Jurkat, Clone E6-1 (cell line): ENCODE data around the gene AJM1.
"Not testable (repeated sequence)": the region's sequence is repeated elsewhere in the genome, so short reads cannot be mapped to it uniquely, and the experiment has no call there.

Experiments
- DNase-seq: peaks from one replicate; pipeline ENCODE4 v3.0.0-alpha.2; 2011; ENCODE audit warnings: low read depth, low spot score
- H3K4me3 ChIP-seq: 2 replicates; pipeline ENCODE4 v1.5.1; 2011; ENCODE audit warnings: mild to moderate bottlenecking, low read length, control low read depth, moderate library complexity

Gene AJM1

DNA sequence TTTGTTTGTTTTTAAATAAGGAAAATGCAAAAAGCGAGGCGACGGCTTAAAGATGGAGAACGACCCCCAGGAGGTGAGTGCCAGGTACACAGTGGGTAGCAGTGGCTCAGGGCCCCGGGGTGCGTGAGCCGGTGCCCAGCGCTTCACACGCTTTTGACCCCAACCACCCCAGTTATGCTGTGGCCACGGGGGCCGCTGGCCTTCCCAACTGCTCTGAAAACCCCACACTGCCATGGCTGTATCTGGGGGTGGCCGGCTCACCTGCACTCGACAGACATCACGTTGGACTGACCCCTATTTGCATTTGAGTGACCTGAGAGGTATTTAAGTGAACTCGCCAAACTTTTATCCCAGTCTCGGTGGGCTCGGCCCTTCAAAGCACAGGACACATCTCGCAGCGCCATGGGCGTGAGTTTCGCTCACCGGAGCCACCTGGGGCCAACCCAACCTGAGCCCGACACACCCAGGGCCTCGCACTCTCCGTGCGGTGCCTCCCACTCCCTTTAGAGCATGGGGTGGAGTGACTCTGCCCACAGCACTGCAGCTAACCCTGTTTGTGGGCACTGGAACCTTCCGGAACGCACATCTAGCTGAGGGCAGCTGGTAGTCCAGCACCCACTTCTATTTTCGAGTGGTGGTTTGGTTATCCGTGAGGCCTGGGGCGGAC lies 13.7 kb upstream of the AJM1 start:
- DNase-seq = no peak
- no peak overlapping the region for H3K4me3 ChIP-seq

DNA sequence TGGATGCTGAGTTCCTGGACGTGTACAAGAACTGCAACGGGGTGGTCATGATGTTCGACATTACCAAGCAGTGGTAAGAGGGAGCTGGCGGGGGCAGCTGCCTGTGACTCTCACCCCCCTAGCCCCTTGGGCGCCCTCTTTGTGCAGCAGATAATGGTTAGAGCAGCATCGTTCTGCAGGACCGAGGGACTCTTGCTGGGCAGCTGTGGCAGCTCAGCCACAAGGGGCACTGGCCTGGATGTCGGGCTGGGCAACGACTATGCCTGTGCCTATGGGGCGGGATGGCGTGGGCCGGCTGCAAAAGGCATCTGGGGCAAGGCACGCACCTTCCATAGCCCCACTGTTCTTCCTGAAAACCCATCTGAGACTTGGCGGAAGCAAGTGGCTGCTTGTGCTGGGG lies 12.9 kb upstream of the AJM1 start:
- DNase-seq = no peak
- no peak overlapping the region for H3K4me3 ChIP-seq

DNA sequence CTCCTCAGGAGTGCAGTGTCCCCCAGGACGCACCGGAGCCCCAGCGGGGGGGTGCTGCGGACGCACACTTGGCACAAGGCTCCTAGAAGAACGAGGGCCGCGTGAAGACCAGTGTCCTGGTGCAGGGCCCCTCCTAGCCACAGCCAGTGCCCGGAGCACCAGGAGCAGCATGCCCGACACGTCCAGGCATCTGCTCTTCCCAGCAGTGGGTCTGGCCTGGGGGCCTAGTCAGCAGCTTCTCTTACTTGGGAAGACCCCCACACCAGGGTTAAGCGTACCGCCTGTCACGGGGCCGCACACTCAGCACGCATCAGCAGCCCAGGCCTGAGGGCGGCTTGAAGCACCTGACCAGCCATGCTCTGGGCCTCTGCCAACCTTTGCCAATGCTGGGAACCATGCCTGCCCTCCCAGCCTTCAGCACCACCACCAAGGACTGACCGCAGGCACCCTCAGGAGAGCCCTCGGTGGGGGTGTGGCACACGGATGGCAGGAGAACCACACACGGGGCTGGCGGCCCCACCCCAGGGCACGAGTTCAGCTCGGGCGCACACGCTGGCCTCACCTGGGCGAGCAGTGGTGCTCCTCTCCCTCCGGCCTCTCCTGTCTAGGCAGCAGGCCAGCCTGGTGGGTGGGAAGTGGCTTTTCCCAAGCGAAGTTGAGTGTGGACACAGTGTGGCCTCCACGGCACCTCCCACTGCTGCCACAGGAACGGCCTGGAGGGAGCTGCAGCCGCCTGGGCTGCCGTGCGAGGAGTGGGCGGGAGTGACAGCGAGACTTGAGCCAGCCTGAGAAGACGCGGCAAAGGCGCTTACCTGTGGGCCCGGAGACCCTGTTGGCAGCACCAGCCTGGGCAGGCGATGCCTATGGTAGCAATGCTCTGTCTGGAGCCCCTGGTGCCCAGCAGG lies 12.0 kb upstream of the AJM1 start:
- no peak overlapping the region for H3K4me3 ChIP-seq
- no peak for DNase-seq

DNA sequence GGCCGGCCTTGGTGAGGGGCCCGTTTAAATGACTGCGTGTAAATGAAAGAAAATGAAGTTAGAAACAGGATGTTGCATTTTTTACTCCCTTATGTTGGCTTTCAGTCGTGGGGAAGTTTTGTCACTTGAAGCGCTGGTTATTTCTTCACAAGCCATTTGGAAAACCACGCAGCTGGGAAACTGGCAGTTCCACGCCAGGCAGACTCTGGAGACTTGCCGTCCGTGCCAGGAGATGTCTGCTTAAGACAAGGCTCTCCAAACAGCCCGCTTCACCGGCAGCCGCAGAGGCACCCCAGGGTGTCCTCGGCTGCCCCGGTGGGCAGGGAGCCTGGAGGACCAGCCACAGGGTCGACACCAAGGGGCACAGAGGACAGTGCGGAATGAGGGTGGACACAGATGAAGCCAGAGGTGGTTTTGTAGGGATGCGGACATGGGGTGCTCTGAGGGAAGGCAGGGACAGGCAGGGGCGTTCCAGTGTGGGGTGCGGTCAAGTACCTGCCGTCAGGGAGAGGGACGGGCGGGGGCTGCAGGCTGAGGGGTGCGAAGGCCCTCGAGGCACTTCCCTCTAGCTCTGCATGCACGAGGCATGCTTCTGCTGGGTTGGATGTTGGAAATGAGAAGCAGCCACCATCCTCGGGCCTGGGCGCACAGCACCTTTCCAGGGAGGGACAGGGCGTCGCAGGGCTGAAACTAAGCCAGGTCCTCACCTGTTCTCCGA lies 11.1 kb upstream of the AJM1 start:
- H3K4me3 ChIP-seq = no peak overlapping the region
- no peak for DNase-seq

DNA sequence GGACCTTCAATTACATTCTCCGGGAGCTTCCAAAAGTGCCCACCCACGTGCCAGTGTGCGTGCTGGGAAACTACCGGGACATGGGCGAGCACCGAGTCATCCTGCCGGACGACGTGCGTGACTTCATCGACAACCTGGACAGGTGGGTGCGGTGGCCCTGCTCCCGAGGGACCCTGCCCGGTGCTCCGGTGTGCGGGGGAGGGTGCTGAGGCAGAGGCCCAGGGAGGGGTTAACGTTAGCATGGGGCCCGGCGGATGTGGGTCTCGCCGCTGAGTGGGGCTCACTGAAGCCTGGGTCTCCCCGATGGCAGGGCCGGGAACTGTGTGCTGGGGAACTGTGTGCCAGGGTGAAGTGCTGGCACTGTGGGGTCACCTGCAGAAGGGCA lies 10.6 kb upstream of the AJM1 start:
- DNase-seq = no peak
- H3K4me3 ChIP-seq = no peak overlapping the region

DNA sequence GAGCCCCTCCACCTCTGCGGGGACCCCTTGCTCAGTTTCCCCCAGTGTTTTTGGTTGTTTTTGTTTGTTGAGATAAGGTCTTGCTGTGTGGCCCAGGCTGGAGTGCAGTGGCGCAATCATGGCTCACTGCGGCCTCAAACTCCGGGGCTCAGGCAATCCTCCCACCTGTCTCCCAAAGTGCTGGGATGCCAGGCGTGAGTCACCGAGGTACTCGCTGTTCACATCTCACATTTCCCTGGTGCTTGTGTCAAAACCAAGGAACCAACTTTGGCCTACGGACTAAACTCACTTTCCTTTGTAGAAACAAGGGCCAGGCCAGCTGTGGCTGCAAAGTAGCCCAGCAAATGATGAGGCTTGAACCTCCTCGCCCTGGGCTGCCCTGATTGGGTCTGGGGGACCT lies 9.7 kb upstream of the AJM1 start:
- DNase-seq = no peak
- H3K4me3 ChIP-seq = no peak overlapping the region

DNA sequence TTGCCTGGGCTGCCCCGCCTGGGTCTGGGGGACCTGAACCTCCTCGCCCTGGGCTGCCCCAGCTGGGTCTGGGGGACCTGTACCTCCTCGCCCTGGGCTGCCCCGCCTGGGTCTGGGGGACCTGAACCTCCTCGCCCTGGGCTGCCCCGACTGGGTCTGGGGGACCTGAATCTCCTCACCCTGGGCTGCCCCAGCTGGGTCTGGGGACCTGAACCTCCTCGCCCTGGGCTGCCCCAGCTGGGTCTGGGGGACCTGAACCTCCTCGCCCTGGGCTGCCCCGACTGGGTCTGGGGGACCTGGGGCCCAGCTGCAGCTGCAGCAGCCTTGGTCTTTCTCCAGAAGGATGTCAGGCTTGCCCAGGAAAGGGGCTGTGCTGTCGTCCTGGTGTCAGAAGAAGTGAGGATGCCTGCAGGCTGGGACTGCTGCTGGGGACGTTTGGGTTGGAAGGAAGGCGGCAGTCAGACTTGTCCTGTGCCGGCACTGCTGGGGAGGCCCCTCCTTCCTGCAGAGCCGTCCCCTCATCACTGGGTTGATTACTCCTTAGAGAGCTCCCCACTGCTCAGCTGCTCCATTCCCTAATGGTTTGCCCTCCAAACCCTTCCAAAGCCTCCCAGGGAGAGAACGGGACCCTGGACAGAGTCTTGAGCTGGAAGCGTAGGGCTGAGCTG lies 8.8 kb upstream of the AJM1 start:
- H3K4me3 ChIP-seq, DNase-seq: not testable (repeated sequence)

DNA sequence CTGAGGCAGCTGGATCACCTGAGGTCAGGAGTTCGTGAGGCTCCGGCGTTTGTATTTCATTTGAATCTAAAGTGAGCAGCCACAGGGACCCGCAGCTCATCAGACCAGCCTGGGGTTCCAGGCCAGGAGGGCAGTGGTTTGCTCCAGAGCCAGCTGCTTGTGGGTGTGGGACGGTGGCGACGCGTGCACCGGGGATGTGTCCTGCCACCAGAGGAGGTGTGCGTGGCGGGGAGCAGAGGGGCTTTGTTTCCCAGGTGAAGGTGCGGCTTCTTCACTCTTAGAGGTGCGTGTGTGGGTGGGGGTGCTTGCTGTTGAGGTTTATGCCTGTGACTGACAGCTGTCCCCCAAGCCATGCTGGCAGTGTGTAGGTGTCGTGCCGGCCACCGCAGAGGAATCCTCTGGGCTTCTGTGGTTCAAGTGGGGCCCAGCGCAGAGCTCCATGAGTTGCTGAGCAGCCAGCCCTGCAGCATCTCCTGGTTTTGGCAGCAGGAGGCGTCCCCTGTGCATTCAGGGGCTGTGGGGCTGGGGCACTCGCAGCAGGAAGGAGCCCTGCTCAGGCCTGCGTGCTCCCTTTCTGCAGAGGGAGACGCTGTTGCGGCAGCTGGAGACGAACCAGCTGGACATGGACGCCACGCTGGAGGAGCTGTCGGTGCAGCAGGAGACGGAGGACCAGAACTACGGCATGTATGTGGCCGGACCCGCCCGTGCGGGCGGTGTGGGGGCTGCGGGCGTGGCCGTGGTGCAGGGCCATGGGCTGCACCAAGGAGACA lies 6.9 kb upstream of the AJM1 start:
- no peak for DNase-seq
- no peak overlapping the region for H3K4me3 ChIP-seq

DNA sequence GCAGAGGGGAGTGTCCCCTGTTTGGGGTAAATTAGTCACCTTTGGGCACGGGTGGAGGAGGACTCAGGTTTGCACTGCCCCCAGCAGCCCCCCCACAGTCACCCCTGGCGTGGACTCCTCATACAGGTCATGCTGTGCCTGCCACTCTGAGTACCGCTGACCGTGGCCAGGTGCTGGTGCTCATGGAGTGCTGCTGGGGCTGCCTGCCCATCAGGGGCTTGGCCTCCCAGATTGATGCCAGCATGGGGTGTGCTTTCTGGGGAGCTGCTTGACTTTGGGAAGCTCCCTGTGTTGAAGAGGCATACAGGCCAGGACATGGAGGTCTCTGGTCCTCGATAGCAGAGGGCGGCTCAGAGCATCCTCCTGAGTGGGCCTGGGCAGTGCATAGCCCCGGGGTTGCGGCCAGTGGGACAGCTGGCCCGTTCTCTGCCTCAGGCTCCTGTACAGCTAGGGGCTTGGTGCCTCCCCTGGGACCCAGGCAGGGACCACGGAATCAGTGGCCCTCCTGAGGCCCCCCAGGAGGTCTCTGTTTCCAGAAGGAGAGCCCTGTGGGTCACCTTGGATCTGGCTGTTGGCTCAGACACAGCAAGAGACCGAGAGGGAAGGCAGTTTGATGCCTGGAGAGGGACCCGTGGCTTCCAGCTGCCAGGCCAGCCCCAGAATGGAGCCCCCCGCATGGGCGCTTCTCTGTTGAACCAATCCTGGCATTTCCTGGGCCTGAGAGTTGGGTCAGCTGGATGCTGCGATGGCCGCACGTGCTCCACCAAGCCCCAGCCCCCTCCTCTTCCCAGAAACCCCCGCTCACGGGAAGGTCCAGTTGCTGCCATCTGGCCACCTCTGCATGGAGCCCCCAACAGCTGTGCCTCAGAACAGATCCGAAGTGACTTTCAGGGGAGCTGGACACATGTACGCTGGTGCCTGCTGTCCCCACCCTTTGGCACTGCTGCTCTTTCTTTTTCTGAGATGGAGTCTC lies 6.1 kb upstream of the AJM1 start:
- DNase-seq = no peak
- no peak overlapping the region for H3K4me3 ChIP-seq

DNA sequence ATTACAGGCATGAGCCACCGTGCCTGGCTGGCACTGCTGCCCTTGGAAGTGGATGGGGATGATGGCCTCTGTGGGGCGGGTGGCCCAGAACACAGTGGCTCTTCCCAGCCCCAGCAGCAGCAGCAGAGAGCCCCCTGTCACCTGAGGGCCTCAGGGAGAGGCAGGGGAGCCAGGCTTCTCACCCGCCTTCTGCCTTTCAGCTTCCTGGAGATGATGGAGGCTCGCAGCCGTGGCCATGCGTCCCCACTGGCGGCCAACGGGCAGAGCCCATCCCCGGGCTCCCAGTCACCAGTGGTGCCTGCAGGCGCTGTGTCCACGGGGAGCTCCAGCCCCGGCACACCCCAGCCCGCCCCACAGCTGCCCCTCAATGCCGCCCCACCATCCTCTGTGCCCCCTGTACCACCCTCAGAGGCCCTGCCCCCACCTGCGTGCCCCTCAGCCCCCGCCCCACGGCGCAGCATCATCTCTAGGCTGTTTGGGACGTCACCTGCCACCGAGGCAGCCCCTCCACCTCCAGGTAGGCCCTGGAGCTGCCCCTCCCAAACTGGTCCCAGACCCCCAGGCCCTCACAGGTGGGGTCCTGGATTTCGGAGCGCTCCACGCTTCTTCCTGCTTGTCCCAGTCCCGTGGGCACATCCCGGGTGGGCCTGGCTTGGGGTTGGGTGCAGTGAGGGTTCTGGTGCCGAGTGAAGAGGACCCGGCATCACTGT lies 5.0 kb upstream of the AJM1 start:
- H3K4me3 ChIP-seq = no peak overlapping the region
- no peak for DNase-seq

DNA sequence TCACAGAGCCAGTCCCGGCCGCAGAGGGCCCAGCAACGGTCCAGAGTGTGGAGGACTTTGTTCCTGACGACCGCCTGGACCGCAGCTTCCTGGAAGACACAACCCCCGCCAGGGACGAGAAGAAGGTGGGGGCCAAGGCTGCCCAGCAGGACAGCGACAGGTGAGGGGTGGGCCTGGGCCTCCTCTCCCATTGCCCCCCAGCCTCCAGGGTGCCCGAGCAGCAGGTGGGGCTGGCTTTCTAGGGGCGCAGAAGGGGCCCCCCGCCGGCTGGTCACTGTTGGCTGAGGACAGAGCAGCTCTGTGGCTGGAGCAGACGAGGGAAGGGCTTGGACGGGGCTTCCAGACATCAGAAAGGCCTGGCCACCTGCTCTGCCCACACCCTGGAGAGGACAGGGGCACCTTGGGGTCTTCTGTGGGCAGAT lies 4.4 kb upstream of the AJM1 start:
- H3K4me3 ChIP-seq, DNase-seq: not testable (repeated sequence)

DNA sequence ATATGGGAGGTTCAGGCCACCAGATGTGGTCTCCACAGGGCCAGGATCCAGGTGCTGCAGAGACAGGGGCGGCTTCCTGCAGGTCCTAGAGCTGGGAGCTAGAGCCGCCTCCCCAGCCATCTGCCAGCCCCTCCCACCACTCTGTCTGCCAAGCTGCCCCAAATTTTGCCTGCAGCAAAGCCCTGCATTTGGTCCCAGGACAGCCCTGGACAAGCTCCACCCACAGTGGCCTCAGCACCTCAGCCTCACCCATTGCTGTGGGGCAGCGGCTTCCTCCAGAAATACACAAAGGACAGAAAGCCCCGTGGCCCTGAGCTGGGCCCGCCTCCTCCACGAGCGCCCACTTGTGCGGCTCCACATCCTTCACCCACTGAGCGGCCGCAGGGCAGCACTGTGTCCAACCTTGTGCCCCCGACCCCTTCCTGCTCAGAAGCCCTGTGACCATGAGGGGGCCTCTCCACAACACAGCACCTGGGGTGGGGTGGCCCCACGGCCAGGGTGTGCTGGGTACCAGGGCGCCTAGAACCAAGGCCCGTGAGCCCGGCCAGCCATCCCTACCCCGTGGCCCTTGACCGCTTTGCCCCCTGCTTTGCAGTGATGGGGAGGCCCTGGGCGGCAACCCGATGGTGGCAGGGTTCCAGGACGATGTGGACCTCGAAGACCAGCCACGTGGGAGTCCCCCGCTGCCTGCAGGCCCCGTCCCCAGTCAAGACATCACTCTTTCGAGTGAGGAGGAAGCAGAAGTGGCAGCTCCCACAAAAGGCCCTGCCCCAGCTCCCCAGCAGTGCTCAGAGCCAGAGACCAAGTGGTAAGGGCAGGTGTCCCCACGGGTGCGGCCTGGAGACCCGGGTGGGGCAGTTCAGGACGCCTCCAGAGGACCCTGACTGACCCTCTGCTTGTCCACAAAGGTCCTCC lies 3.7 kb upstream of the AJM1 start:
- DNase-seq = no peak

DNA sequence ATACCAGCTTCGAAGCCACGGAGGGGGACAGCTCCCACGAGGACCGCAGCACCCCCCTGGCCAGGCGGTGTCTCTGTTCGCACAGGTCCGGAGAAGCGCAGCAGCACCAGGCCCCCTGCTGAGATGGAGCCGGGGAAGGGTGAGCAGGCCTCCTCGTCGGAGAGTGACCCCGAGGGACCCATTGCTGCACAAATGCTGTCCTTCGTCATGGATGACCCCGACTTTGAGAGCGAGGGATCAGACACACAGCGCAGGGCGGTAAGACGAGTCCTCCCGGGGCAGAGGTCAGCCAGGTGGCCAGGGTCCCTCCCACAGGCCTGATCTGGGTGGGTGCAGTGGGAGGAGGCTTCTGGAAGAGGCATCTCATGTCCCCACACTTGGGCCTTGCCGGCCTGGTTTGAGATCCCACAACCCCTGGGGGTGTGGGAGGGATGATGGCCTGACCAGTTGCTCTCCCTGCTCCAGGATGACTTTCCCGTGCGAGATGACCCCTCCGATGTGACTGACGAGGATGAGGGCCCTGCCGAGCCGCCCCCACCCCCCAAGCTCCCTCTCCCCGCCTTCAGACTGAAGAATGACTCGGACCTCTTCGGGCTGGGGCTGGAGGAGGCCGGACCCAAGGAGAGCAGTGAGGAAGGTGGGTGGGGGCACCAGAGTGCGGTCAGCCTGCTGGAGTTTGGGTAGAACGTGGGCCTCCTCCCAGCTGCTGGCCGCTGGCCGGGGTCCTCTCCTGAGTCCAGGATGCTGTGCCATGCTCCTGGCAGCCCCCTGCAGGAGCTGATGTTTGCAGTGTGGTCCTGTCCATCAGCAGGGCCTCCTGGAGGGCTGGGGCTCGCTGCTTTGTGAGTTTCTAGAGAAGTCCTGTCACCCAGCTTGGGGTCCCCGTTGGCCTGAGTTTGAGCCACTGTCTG lies 2.8 kb upstream of the AJM1 start:
- no peak for DNase-seq
- no peak overlapping the region for H3K4me3 ChIP-seq

More for the DNA sequence above, 3.7 kb upstream of the AJM1 start:
- no peak overlapping the region for H3K4me3 ChIP-seq

DNA sequence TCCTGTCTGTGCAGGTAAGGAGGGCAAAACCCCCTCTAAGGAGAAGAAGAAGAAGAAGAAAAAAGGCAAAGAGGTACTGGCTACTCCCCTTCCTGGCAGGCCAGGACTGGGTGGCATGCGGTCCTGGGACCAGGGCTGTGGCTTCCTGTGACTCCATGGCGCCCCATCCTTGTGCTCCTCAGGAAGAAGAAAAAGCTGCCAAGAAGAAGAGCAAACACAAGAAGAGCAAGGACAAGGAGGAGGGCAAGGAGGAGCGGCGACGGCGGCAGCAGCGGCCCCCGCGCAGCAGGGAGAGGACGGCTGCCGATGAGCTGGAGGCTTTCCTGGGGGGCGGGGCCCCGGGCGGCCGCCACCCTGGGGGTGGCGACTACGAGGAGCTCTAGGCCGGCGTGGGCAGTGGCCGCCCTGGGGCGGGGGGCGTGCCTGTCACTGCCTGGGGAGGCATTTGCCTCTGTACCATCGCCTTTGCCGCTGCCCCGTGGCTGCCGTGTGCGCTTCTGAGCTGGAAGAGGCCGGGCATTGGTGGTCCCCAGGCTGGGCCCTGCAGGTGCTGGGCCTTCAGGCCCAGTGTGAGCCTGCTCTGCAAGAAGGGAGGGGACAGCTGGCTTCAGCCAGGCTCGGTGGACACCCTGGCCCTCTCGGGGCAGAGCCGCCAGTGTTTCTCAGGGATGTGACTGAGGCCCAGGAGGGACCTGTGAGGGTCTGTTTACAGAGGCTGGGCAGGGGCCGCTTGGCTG lies 2.0 kb upstream of the AJM1 start:
- no peak overlapping the region for H3K4me3 ChIP-seq
- no peak for DNase-seq
